ENCODE results near the gene RNF214. TPM values are rescaled to one million over a fixed set of nuclear protein-coding genes. Genes with fewer than 3 reads are reported as not detected.
A peak's percentile ranks its signal among the peaks of the same experiment; 100 is the strongest.
"Not testable (repeated sequence)": the region's sequence is repeated elsewhere in the genome, so short reads cannot be mapped to it uniquely, and the experiment has no call there.

Gene RNF214
- 25.2 TPM for total RNA-seq
- long read RNA-seq, transcript RNF214-201 (15 exons, 2,755 nt), result major isoform, 9 of 14 reads
- long read RNA-seq, partial matches to known transcripts, result 1 of 14 reads
- long read RNA-seq, other reads (novel, unspliced or antisense), result 2 of 14 reads

- ATAC-seq, result peak; percentile 91
- DNase-seq, result peak; percentile 88
- intact Hi-C loops (cut with micrococcal nuclease), result no loop called here
Observed at GRCh38 chr11:117232092-117232878, at the start of gene RNF214. Gene RNF214 (plus strand): TSS chr11:117232671. CDS start chr11:117234273, 1,602 bp downstream.

GRCh38 chr11:117183178-117183577 lies 49.3 kb upstream of the RNF214 start:
- DNase-seq, ATAC-seq: not testable (repeated sequence)
- intact Hi-C loops (cut with micrococcal nuclease), result loop anchor here (5.0 kb wide), 1 partner anchor 44 kb away; no protein-coding TSS in a partner anchor

DNA sequence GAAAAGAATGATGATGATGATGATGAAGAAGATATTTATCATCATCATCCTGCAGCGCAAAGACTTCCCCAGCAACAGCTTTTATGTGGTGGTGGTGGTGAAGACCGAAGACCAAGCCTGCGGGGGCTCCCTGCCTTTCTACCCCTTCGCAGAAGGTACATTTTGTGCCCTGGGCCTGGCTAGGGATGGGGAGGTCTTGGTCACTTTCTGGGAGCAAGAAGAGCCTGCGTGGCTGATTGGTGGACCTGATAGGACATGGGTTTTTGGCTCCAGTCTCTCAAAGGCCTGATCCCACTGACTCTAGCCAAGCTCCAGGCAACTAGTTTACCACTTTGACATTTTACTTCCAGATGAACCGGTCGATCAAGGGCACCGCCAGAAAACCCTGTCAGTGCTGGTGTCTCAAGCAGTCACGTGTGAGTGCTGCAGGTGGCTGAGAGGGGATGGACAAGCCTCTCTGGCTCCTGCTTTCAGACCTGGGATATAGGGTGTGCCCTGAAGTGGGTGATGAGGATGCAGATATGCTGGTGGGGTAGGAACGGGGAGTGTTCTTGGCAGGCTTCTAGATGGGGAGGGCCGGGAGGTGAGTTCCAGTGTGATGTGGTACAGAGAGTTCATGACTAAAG lies 48.6 kb upstream of the RNF214 start:
- no peak for ATAC-seq
- intact Hi-C loops (cut with micrococcal nuclease), result loop anchor here (5.0 kb wide), 1 partner anchor 43 kb away; no protein-coding TSS in a partner anchor
- DNase-seq, result no peak

GRCh38 chr11:117185736-117186430 lies 46.6 kb upstream of the RNF214 start:
- DNase-seq, result no peak
- ATAC-seq, result no peak
- intact Hi-C loops (cut with micrococcal nuclease), result no loop called here

DNA sequence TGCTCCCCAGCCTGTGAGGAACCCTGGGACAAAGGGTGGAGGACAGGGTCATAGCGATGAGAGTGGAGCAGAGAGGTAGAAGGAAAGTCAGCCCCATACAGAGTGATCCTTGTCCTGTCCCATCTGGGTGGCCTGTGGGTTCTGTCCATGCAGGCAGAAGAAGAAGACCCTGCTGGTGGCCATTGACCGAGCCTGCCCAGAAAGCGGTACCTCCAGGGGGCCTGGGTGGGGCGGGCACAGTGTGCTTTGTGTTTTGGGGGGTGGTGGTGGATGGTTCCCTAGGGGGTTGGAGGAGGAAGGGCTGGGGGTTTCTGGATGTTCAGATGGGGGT lies 46.1 kb upstream of the RNF214 start:
- ATAC-seq, result no peak
- intact Hi-C loops (cut with micrococcal nuclease), result no loop called here
- DNase-seq, result no peak

- no peak for DNase-seq
- ATAC-seq, result no peak
- intact Hi-C loops (cut with micrococcal nuclease), result no loop called here
Observed at GRCh38 chr11:117187007-117187406, 45.5 kb upstream of the RNF214 start.

DNA sequence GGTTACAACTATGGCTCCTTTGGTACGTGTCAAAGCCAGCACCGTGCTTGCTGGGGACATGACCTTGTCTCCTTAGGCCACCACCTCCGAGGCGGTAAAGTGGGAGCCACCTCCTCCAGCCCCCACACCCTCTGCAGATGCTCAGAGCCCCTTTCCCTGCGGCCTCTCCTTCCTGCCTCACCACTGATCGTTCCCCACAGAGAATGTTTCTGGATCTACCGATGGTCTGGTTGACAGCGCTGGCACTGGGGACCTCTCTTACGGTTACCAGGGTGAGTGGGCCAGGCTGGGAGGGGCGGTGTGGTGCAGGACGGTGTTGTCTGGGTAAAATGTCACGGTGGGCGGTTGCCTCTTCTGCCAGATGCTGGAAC lies 45.1 kb upstream of the RNF214 start:
- DNase-seq (no peak), ATAC-seq (no peak)
- intact Hi-C loops (cut with micrococcal nuclease), result no loop called here

- no peak for DNase-seq
- intact Hi-C loops (cut with micrococcal nuclease), result no loop called here
- no peak for ATAC-seq
Observed at GRCh38 chr11:117187799-117188481, 44.5 kb upstream of the RNF214 start.

- DNase-seq (peak; percentile 46), ATAC-seq (peak; percentile 47)
- intact Hi-C loops (cut with micrococcal nuclease), result no loop called here
Observed at GRCh38 chr11:117188620-117189081, 43.8 kb upstream of the RNF214 start.

- intact Hi-C loops (cut with micrococcal nuclease), result no loop called here
- DNase-seq (peak; percentile 44), ATAC-seq (peak; percentile 44)
Observed at GRCh38 chr11:117189191-117189940, 43.1 kb upstream of the RNF214 start.

DNA sequence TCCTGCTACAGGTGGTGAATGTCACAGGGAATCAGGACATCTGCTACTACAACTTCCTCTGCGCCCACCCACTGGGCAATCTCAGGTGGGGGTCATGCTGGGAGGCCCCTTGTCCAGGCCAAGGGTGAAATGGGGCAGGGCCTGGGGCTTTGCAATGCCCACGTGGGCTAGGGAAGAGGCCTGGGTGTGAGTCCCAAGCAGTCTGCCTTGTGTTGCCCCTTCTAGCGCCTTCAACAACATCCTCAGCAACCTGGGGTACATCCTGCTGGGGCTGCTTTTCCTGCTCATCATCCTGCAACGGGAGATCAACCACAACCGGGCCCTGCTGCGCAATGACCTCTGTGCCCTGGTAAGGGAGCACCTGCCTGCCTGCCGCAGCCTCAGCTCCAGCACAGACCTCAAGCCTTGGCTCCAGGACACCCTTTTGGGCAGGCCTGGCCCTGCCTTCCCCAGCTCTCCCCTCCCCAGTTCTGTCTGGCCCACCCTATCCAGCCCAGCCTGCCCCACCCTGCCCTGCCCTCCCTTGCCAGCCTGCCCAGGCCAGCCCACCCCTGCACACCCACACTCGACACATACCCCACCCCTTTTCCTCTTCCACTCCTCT lies 42.4 kb upstream of the RNF214 start:
- intact Hi-C loops (cut with micrococcal nuclease), result no loop called here
- no peak for DNase-seq

GRCh38 chr11:117191680-117192400 lies 40.6 kb upstream of the RNF214 start:
- intact Hi-C loops (cut with micrococcal nuclease), result no loop called here
- no peak for ATAC-seq
- no peak for DNase-seq

More for the DNA sequence above, 42.4 kb upstream of the RNF214 start:
- ATAC-seq, result no peak

GRCh38 chr11:117192401-117192875 lies 40.0 kb upstream of the RNF214 start:
- no peak for DNase-seq
- intact Hi-C loops (cut with micrococcal nuclease), result no loop called here
- ATAC-seq, result no peak

DNA sequence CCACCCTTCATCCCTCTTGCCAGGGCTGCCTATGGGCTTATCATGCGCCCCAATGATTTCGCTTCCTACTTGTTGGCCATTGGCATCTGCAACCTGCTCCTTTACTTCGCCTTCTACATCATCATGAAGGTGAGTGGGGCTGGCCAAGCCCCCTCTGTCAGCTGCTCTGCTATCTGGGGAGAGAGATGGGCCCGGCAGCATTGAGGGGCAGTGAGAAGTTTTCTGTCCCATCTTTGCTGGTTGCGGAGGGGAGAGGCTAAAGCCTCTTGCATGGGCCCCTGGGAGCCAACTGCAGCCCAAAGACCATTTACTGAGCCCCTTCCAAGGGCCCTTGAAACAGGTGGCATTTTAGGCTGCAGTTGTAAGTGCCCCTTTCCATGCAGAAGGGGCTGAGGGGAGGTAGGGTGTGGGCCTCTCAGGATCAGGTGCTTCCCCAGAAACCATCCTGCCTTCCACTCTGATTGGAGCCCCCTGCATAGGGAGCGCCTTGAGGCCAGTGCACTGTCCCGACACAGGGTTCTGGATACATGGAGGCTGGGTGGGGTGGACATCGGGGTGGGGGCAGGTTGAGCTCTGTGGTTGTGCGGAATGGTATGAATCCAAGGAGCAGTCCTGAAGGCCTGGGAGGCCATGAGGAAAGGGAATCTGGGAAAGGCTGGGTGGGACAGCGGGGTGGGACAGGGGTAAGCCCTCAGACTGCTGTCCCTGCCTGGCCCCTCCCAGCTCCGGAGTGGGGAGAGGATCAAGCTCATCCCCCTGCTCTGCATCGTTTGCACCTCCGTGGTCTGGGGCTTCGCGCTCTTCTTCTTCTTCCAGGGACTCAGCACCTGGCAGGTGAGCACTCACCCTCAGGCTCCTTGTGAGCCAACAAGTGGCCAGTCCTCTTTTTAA lies 39.1 kb upstream of the RNF214 start:
- ATAC-seq (no peak), DNase-seq (no peak)
- intact Hi-C loops (cut with micrococcal nuclease), result no loop called here

GRCh38 chr11:117194267-117194666 lies 38.2 kb upstream of the RNF214 start:
- DNase-seq (no peak), ATAC-seq (no peak)
- intact Hi-C loops (cut with micrococcal nuclease), result no loop called here

GRCh38 chr11:117195258-117195657 lies 37.2 kb upstream of the RNF214 start:
- intact Hi-C loops (cut with micrococcal nuclease), result no loop called here
- no peak for ATAC-seq

GRCh38 chr11:117195761-117196160 lies 36.7 kb upstream of the RNF214 start:
- no peak for DNase-seq
- no peak for ATAC-seq
- intact Hi-C loops (cut with micrococcal nuclease), result no loop called here

More at GRCh38 chr11:117195258-117195657, 37.2 kb upstream of the RNF214 start:
- no peak for DNase-seq

Measured in left ventricle myocardium superior (tissue), 1 donor.